Neuronal stem cell (in vitro differentiated cells): ENCODE data around the gene APLP2.

Experiments
- DNase-seq: peaks from one replicate; pipeline ENCODE4 v3.0.0-alpha.2; 2013; ENCODE audit warnings: low spot score
- H2AFZ ChIP-seq: one replicate; pipeline ENCODE4 v1.6.1; 2013; ENCODE audit warnings: mild to moderate bottlenecking, low read length, inconsistent platforms
- H2AK5ac ChIP-seq: 2 replicates; pipeline ENCODE4 v1.6.1; 2013; ENCODE audit warnings: low read depth, mild to moderate bottlenecking, inconsistent platforms, low read length, moderate library complexity, mixed read lengths
- H2BK120ac ChIP-seq: 2 replicates; pipeline ENCODE4 v1.6.1; 2013; ENCODE audit warnings: low read depth, mild to moderate bottlenecking, inconsistent platforms, low read length, moderate library complexity, mixed read lengths
- H2BK12ac ChIP-seq: one replicate; pipeline ENCODE4 v1.6.1; 2013; ENCODE audit warnings: low read length, inconsistent platforms
- H2BK15ac ChIP-seq: 2 replicates; pipeline ENCODE4 v1.6.1; 2013; ENCODE audit warnings: mild to moderate bottlenecking, low read length, inconsistent platforms, mixed read lengths
- H2BK5ac ChIP-seq: one replicate; pipeline ENCODE4 v1.6.1; 2013; ENCODE audit warnings: inconsistent platforms, mild to moderate bottlenecking, low read length, moderate library complexity
- H3K14ac ChIP-seq: one replicate; pipeline ENCODE4 v1.6.1; 2013; ENCODE audit warnings: low read length, inconsistent platforms
- H3K18ac ChIP-seq: 2 replicates; pipeline ENCODE4 v1.6.1; 2013; ENCODE audit warnings: low read length, inconsistent platforms
- H3K23ac ChIP-seq: 2 replicates; pipeline ENCODE4 v1.6.1; 2013; ENCODE audit warnings: low read depth, mild to moderate bottlenecking, mixed read lengths, low read length, inconsistent platforms; ENCODE audit not compliant: poor library complexity
- H3K27ac ChIP-seq: replicated peaks from 3 replicates; pipeline ENCODE4 v1.5.1; 2013; ENCODE audit warnings: low read length, inconsistent platforms
- H3K27me3 ChIP-seq, 3 experiments: 2 replicates each; pipeline ENCODE4 v1.6.1; 2013; ENCODE audit warnings: low read length in 3 of 3, mild to moderate bottlenecking in 2 of 3, inconsistent platforms in 1 of 3, low read depth in 1 of 3, mixed read lengths in 1 of 3, moderate library complexity in 1 of 3; ENCODE audit not compliant: control insufficient read depth in 3 of 3, insufficient read depth in 3 of 3
- H3K36me3 ChIP-seq, 2 donors: replicated peaks in 1 of 2; 2 replicates each; pipeline ENCODE4 v1.6.1; 2013; ENCODE audit warnings: low read length in 2 of 2; ENCODE audit not compliant: control insufficient read depth in 2 of 2, insufficient read depth in 2 of 2
- H3K4ac ChIP-seq: 2 replicates; pipeline ENCODE4 v1.6.1; 2013; ENCODE audit warnings: inconsistent platforms, mild to moderate bottlenecking, low read length, moderate library complexity
- H3K4me1 ChIP-seq, 2 donors: 1 replicate in 1 of 2; 2 replicates in 1 of 2; pipeline ENCODE4 v1.6.1; 2013; ENCODE audit warnings: low read length in 2 of 2, low read depth in 1 of 2; ENCODE audit not compliant: control insufficient read depth in 2 of 2, insufficient read depth in 1 of 2
- H3K4me2 ChIP-seq: one replicate; pipeline ENCODE4 v1.6.1; 2013; ENCODE audit warnings: mild to moderate bottlenecking, low read length, inconsistent platforms; ENCODE audit not compliant: insufficient read depth, poor library complexity, severe bottlenecking
- H3K4me3 ChIP-seq, 2 donors: 2 replicates each; pipeline ENCODE4 v1.5.1; 2013; ENCODE audit warnings: low read length in 2 of 2, mild to moderate bottlenecking in 2 of 2, inconsistent platforms in 1 of 2, moderate library complexity in 1 of 2
- H3K79me1 ChIP-seq: one replicate; pipeline ENCODE4 v1.6.1; 2013; ENCODE audit warnings: low read depth, mild to moderate bottlenecking, inconsistent platforms, low read length, moderate library complexity
- H3K9ac ChIP-seq: one replicate; pipeline ENCODE4 v1.6.1; 2013; ENCODE audit warnings: mild to moderate bottlenecking, low read depth, low read length, inconsistent platforms; ENCODE audit not compliant: poor library complexity
- H3K9me3 ChIP-seq, 2 donors: replicated peaks in 1 of 2; 2 replicates each; pipeline versions ENCODE3 to v1.6.1; 2013; ENCODE audit warnings: low read length in 2 of 2, mild to moderate bottlenecking in 2 of 2, inconsistent platforms in 1 of 2, low read depth in 1 of 2, mixed read lengths in 1 of 2, moderate library complexity in 1 of 2; ENCODE audit not compliant: control insufficient read depth in 2 of 2, insufficient read depth in 1 of 2
- H4K8ac ChIP-seq: one replicate; pipeline ENCODE4 v1.6.1; 2013; ENCODE audit warnings: low read depth, mild to moderate bottlenecking, inconsistent platforms, low read length, moderate library complexity
- H4K91ac ChIP-seq: one replicate; pipeline ENCODE4 v1.6.1; 2013; ENCODE audit warnings: low read length, low read depth, mild to moderate bottlenecking, inconsistent platforms; ENCODE audit not compliant: poor library complexity
- WGBS, 2 donors: extraction: QIAGEN DNeasy Blood & Tissue Kit; methylation state at CpG; one replicate each; pipeline ENCODE4 v1.1.7; 2013; ENCODE audit warnings: missing lambda C conversion rate in 2 of 2, mixed read lengths in 1 of 2; ENCODE audit not compliant: insufficient read length in 2 of 2, insufficient replicate concordance in 1 of 2; ENCODE audit errors: extremely low coverage in 2 of 2; 5-methylcytosine and 5-hydroxymethylcytosine counted together

APLP2 gene

GRCh38 chr11:130110339-130111108 lies 40.8 kb downstream of the APLP2 start:
- Histone ChIP-seq H3K27ac (no peak overlapping the region), H4K8ac (no peak overlapping the region), H3K4me3 (no peak overlapping the region), H3K23ac (no peak overlapping the region), H2BK12ac (no peak overlapping the region), H3K27me3 (no peaks in the 10 kb centered on the region), H4K91ac (no peak overlapping the region), H2BK120ac (no peak overlapping the region), H3K4me2 (no peak overlapping the region), H2BK15ac (no peak overlapping the region), H2AFZ (no peak overlapping the region), H3K9me3 (peaks cover 0 to 6% of the 10 kb centered on the region in 2 donors), H3K18ac (no peak overlapping the region), H3K14ac (no peak overlapping the region), H2AK5ac (no peak overlapping the region), H3K9ac (no peak overlapping the region), H3K79me1 (peaks cover 8% of the 10 kb centered on the region), H3K4ac (no peak overlapping the region), H2BK5ac (no peak overlapping the region), H3K36me3 (peaks cover 24 to 66% of the 10 kb centered on the region in 2 donors), H3K4me1 (no peaks in the 10 kb centered on the region)
- no CpG with 5 or more reads among the region's 7 CpGs for WGBS, 2 donors
- DNase-seq: no peak

- no peak overlapping the region for H3K9ac ChIP-seq
- no peak overlapping the region for H3K23ac ChIP-seq
- no peak overlapping the region for H3K18ac ChIP-seq
- H4K91ac ChIP-seq: no peak overlapping the region
- no peak overlapping the region for H2BK120ac ChIP-seq
- H3K27ac ChIP-seq: no peak overlapping the region
- no CpG with 5 or more reads among the region's 10 CpGs for WGBS, 2 donors
- no peak for DNase-seq
- no peaks in the 10 kb centered on the region for H3K9me3 ChIP-seq
- no peak overlapping the region for H3K14ac ChIP-seq
- no peak overlapping the region for H3K4me3 ChIP-seq
- H3K4me2 ChIP-seq: no peak overlapping the region
- H2BK15ac ChIP-seq: no peak overlapping the region
- no peak overlapping the region for H4K8ac ChIP-seq
- no peak overlapping the region for H2AK5ac ChIP-seq
- no peaks in the 10 kb centered on the region for H3K27me3 ChIP-seq
- peaks cover 8% of the 10 kb centered on the region for H3K79me1 ChIP-seq
- no peak overlapping the region for H2BK12ac ChIP-seq
- H3K36me3 ChIP-seq: peaks cover 26 to 80% of the 10 kb centered on the region in 2 donors
- no peak overlapping the region for H2BK5ac ChIP-seq
- H2AFZ ChIP-seq: no peak overlapping the region
- H3K4me1 ChIP-seq: no peaks in the 10 kb centered on the region
- no peak overlapping the region for H3K4ac ChIP-seq
Observed at GRCh38 chr11:130112071-130112830, 42.6 kb downstream of the APLP2 start.

- Histone ChIP-seq H3K9ac (no peak overlapping the region), H2AFZ (no peak overlapping the region), H3K4me1 (no peaks in the 10 kb centered on the region), H3K27ac (no peak overlapping the region), H3K27me3 (no peaks in the 10 kb centered on the region), H4K8ac (no peak overlapping the region), H3K14ac (no peak overlapping the region), H3K36me3 (peaks cover 27 to 96% of the 10 kb centered on the region in 2 donors), H3K4me3 (no peak overlapping the region), H2BK15ac (no peak overlapping the region), H2BK5ac (no peak overlapping the region), H3K9me3 (no peaks in the 10 kb centered on the region), H3K4me2 (no peak overlapping the region), H3K18ac (no peak overlapping the region), H4K91ac (no peak overlapping the region), H2BK120ac (no peak overlapping the region), H3K79me1 (peaks cover 11% of the 10 kb centered on the region), H3K4ac (no peak overlapping the region), H2AK5ac (no peak overlapping the region), H2BK12ac (no peak overlapping the region), H3K23ac (no peak overlapping the region)
- no peak for DNase-seq
- no CpG with 5 or more reads among the region's 5 CpGs for WGBS, 2 donors
Observed at GRCh38 chr11:130114281-130114680, 44.6 kb downstream of the APLP2 start.

- no peak overlapping the region for H2BK15ac ChIP-seq
- no peaks in the 10 kb centered on the region for H3K27me3 ChIP-seq
- H2AK5ac ChIP-seq: no peak overlapping the region
- H3K18ac ChIP-seq: no peak overlapping the region
- H2BK5ac ChIP-seq: no peak overlapping the region
- H2BK12ac ChIP-seq: no peak overlapping the region
- H3K79me1 ChIP-seq: peaks cover 11% of the 10 kb centered on the region
- no peak overlapping the region for H3K4ac ChIP-seq
- peaks cover 26 to 96% of the 10 kb centered on the region in 2 donors for H3K36me3 ChIP-seq
- H3K9ac ChIP-seq: no peak overlapping the region
- no peak overlapping the region for H3K4me2 ChIP-seq
- H4K8ac ChIP-seq: no peak overlapping the region
- H3K14ac ChIP-seq: no peak overlapping the region
- H3K4me1 ChIP-seq: no peaks in the 10 kb centered on the region
- H3K23ac ChIP-seq: no peak overlapping the region
- no peak overlapping the region for H3K27ac ChIP-seq
- no peak overlapping the region for H4K91ac ChIP-seq
- no peak overlapping the region for H2AFZ ChIP-seq
- 100% methylated on average over 1 of the region's 4 CpGs; no CpG with 5 or more reads in 1 of the 2 donors for WGBS, 2 donors
- H2BK120ac ChIP-seq: no peak overlapping the region
- H3K9me3 ChIP-seq: no peaks in the 10 kb centered on the region
- DNase-seq: no peak
- no peak overlapping the region for H3K4me3 ChIP-seq
Observed at GRCh38 chr11:130114726-130115125, 45.0 kb downstream of the APLP2 start.
